ENCODE data around the gene PRKAA2.

- TF ChIP-seq, protein P1, sequence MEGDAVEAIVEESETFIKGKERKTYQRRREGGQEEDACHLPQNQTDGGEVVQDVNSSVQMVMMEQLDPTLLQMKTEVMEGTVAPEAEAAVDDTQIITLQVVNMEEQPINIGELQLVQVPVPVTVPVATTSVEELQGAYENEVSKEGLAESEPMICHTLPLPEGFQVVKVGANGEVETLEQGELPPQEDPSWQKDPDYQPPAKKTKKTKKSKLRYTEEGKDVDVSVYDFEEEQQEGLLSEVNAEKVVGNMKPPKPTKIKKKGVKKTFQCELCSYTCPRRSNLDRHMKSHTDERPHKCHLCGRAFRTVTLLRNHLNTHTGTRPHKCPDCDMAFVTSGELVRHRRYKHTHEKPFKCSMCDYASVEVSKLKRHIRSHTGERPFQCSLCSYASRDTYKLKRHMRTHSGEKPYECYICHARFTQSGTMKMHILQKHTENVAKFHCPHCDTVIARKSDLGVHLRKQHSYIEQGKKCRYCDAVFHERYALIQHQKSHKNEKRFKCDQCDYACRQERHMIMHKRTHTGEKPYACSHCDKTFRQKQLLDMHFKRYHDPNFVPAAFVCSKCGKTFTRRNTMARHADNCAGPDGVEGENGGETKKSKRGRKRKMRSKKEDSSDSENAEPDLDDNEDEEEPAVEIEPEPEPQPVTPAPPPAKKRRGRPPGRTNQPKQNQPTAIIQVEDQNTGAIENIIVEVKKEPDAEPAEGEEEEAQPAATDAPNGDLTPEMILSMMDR (IDR thresholded peaks at IDR 0.05; ENCODE audit: insufficient read depth, low read length, poor library complexity, severe bottlenecking), result no peak
- no peak for TF ChIP-seq EZH2phosphoT487 (conservative IDR thresholded peaks at IDR 0.05; ENCODE audit: low read length)
Measured at GRCh38 chr1:56713112-56713511, 68.0 kb downstream of the PRKAA2 start.

All from SU-DHL-6 (cell line).